Stimulated activated effector memory CD8-positive, alpha-beta T cell treated with anti-CD3 and anti-CD28 coated beads, Interleukin-12 subunit alpha, Interleukin-12 subunit beta, amount 100 ng/mL, for 72 hours (primary cell): ENCODE data around the gene ASB9.
"Not testable (repeated sequence)": the region's sequence is repeated elsewhere in the genome, so short reads cannot be mapped to it uniquely, and the experiment has no call there.

Source experiments
- ATAC-seq: fragments of 150-1000 bp; cut with Tn5 transposase; 2 replicates; pipeline ENCODE4 v1.10.0; 2021
- DNase-seq, 2 donors: peaks; one replicate each; pipeline ENCODE4 v3.0.0; 2021 to 2022; ENCODE audit warnings: low spot score in 2 of 2
- H3K27ac Mint-ChIP-seq: one replicate; pipeline ENCODE4 v1.8.0; 2022; ENCODE audit warnings: mild to moderate bottlenecking, mixed read lengths
- H3K36me3 Mint-ChIP-seq: one replicate; pipeline ENCODE4 v1.8.0; 2022; ENCODE audit warnings: mild to moderate bottlenecking, mixed read lengths
- H3K4me1 Mint-ChIP-seq: one replicate; pipeline ENCODE4 v1.8.0; 2022; ENCODE audit warnings: mixed read lengths
- H3K4me3 Mint-ChIP-seq: one replicate; pipeline ENCODE4 v1.8.0; 2022; ENCODE audit warnings: mild to moderate bottlenecking, mixed read lengths
- H3K9me3 Mint-ChIP-seq: one replicate; pipeline ENCODE4 v1.8.0; 2022; ENCODE audit warnings: mixed read lengths

ASB9 gene

GRCh38 chrX:15269618-15270521 lies at the start of gene ASB9:
Gene ASB9, minus strand, starts transcription at chrX:15270083. Its CDS starts 209 bp downstream, at chrX:15269874.
- Mint-ChIP-seq H3K27ac (no peak within 1 kb of the TSS), H3K9me3 (no peaks in the 10 kb centered on the region)
- peak in 1 of 2 donors; percentile 43 for DNase-seq

GRCh38 chrX:15319075-15319474 lies 49.2 kb upstream of the ASB9 start:
- H3K4me1 Mint-ChIP-seq: no peaks in the 10 kb centered on the region
- no peak overlapping the region for H3K4me3 Mint-ChIP-seq
- H3K9me3 Mint-ChIP-seq: no peaks in the 10 kb centered on the region
- no peak for DNase-seq
- no peak for ATAC-seq
- H3K27ac Mint-ChIP-seq: no peak overlapping the region
- H3K36me3 Mint-ChIP-seq: peaks cover 62% of the 10 kb centered on the region

More at GRCh38 chrX:15269618-15270521, at the start of gene ASB9:
- peak; percentile 65 for ATAC-seq
- H3K36me3 Mint-ChIP-seq: no peaks in the 10 kb centered on the region
- peaks cover 5% of the 10 kb centered on the region for H3K4me1 Mint-ChIP-seq
- peak within 1 kb of the TSS; percentile 45 for H3K4me3 Mint-ChIP-seq

- Mint-ChIP-seq H3K4me1 (no peaks in the 10 kb centered on the region), H3K4me3 (no peak within 1 kb of the TSS), H3K9me3 (no peaks in the 10 kb centered on the region), H3K36me3 (peaks cover 27% of the 10 kb centered on the region), H3K27ac (no peak within 1 kb of the TSS)
- ATAC-seq: no peak
- no peak for DNase-seq
Observed at GRCh38 chrX:15315509-15315908, 45.6 kb upstream of the ASB9 start, which contains the start of gene ASB11. Gene ASB11, minus strand, starts transcription at chrX:15315640. Its CDS starts 35 bp downstream, at chrX:15315605.

- no peak overlapping the region for H3K27ac Mint-ChIP-seq
- H3K36me3 Mint-ChIP-seq: peaks cover 16% of the 10 kb centered on the region
- H3K4me1 Mint-ChIP-seq: no peaks in the 10 kb centered on the region
- H3K4me3 Mint-ChIP-seq: no peak overlapping the region
- no peaks in the 10 kb centered on the region for H3K9me3 Mint-ChIP-seq
- DNase-seq (no peak), ATAC-seq (no peak)
Observed at GRCh38 chrX:15314472-15314871, 44.6 kb upstream of the ASB9 start.

GRCh38 chrX:15311119-15311518 lies 41.2 kb upstream of the ASB9 start:
- H3K27ac Mint-ChIP-seq: no peak overlapping the region
- ATAC-seq (no peak), DNase-seq (no peak)
- H3K4me1 Mint-ChIP-seq: no peaks in the 10 kb centered on the region
- H3K36me3 Mint-ChIP-seq: no peaks in the 10 kb centered on the region
- H3K9me3 Mint-ChIP-seq: no peaks in the 10 kb centered on the region
- H3K4me3 Mint-ChIP-seq: no peak overlapping the region

- ATAC-seq (no peak), DNase-seq (no peak)
- Mint-ChIP-seq H3K27ac (no peak overlapping the region), H3K4me1 (no peaks in the 10 kb centered on the region), H3K36me3 (no peaks in the 10 kb centered on the region), H3K9me3 (no peaks in the 10 kb centered on the region), H3K4me3 (no peak overlapping the region)
Observed at GRCh38 chrX:15310117-15310516, 40.2 kb upstream of the ASB9 start.

GRCh38 chrX:15305899-15306298 lies 36.0 kb upstream of the ASB9 start:
- H3K4me3 Mint-ChIP-seq, H3K27ac Mint-ChIP-seq, H3K36me3 Mint-ChIP-seq, ATAC-seq, H3K4me1 Mint-ChIP-seq, H3K9me3 Mint-ChIP-seq, DNase-seq: not testable (repeated sequence)

GRCh38 chrX:15301924-15302323 lies 32.0 kb upstream of the ASB9 start:
- ATAC-seq: peak; percentile 98

GRCh38 chrX:15299941-15300851 lies 30.3 kb upstream of the ASB9 start:
- no peak for ATAC-seq
- no peak overlapping the region for H3K27ac Mint-ChIP-seq
- H3K4me3 Mint-ChIP-seq: no peak overlapping the region
- DNase-seq: no peak
- H3K9me3 Mint-ChIP-seq: no peaks in the 10 kb centered on the region
- peaks cover 8% of the 10 kb centered on the region for H3K4me1 Mint-ChIP-seq
- H3K36me3 Mint-ChIP-seq: no peaks in the 10 kb centered on the region

More at GRCh38 chrX:15301924-15302323, 32.0 kb upstream of the ASB9 start:
- Mint-ChIP-seq H3K36me3 (no peaks in the 10 kb centered on the region), H3K4me1 (peaks cover 8% of the 10 kb centered on the region), H3K4me3 (no peak overlapping the region), H3K9me3 (no peaks in the 10 kb centered on the region), H3K27ac (peak overlapping the region; percentile 82)
- DNase-seq: peak; percentile 2 to 52

GRCh38 chrX:15298780-15299179 lies 28.9 kb upstream of the ASB9 start:
- Mint-ChIP-seq H3K4me1 (peaks cover 8% of the 10 kb centered on the region), H3K9me3 (no peaks in the 10 kb centered on the region), H3K4me3 (no peak overlapping the region), H3K27ac (no peak overlapping the region), H3K36me3 (no peaks in the 10 kb centered on the region)
- ATAC-seq (no peak), DNase-seq (no peak)

- no peak for DNase-seq
- Mint-ChIP-seq H3K4me1 (peaks cover 8% of the 10 kb centered on the region), H3K36me3 (no peaks in the 10 kb centered on the region), H3K4me3 (no peak overlapping the region), H3K27ac (no peak overlapping the region), H3K9me3 (no peaks in the 10 kb centered on the region)
- no peak for ATAC-seq
Observed at GRCh38 chrX:15298201-15298600, 28.3 kb upstream of the ASB9 start.

- ATAC-seq: no peak
- Mint-ChIP-seq H3K4me1 (no peaks in the 10 kb centered on the region), H3K4me3 (no peak overlapping the region), H3K9me3 (no peaks in the 10 kb centered on the region), H3K36me3 (no peaks in the 10 kb centered on the region), H3K27ac (no peak overlapping the region)
- DNase-seq: no peak
Observed at GRCh38 chrX:15293451-15293850, 23.6 kb upstream of the ASB9 start.

GRCh38 chrX:15292861-15293260 lies 23.0 kb upstream of the ASB9 start:
- Mint-ChIP-seq H3K4me3 (no peak overlapping the region), H3K27ac (no peak overlapping the region), H3K4me1 (no peaks in the 10 kb centered on the region), H3K36me3 (no peaks in the 10 kb centered on the region), H3K9me3 (no peaks in the 10 kb centered on the region)
- no peak for DNase-seq
- no peak for ATAC-seq

- Mint-ChIP-seq H3K4me3 (no peak overlapping the region), H3K9me3 (no peaks in the 10 kb centered on the region), H3K27ac (no peak overlapping the region), H3K4me1 (no peaks in the 10 kb centered on the region), H3K36me3 (no peaks in the 10 kb centered on the region)
- DNase-seq (no peak), ATAC-seq (no peak)
Observed at GRCh38 chrX:15277604-15278003, 7.7 kb upstream of the ASB9 start.

- Mint-ChIP-seq H3K4me3 (no peak overlapping the region), H3K27ac (no peak overlapping the region), H3K36me3 (no peaks in the 10 kb centered on the region), H3K4me1 (peaks cover under 1% of the 10 kb centered on the region), H3K9me3 (no peaks in the 10 kb centered on the region)
- ATAC-seq: no peak
- no peak for DNase-seq
Observed at GRCh38 chrX:15274946-15275345, 5.1 kb upstream of the ASB9 start.
